SJSA1 (cell line): ENCODE results near the gene CCSER1. TPM values are rescaled to one million over a fixed set of nuclear protein-coding genes. Genes with fewer than 3 reads are reported as not detected.
"Not testable (repeated sequence)": the region's sequence is repeated elsewhere in the genome, so short reads cannot be mapped to it uniquely, and the experiment has no call there.

Experiments used
- DNase-seq, 2 experiments: peaks; one replicate each; pipeline ENCODE4 v3.0.0-alpha.2; 2015 to 2020; ENCODE audit warnings: low spot score in 2 of 2, low read depth in 1 of 2
- H3K27ac ChIP-seq: fragments of 250-450 bp; sonication (Bioruptor Pico); 2 replicates; pipeline ENCODE4 v1.5.1; 2020; ENCODE audit warnings: mild to moderate bottlenecking, moderate library complexity
- H3K27me3 ChIP-seq: fragments of 250-450 bp; sonication (Bioruptor Pico); replicated peaks from 2 replicates; pipeline ENCODE4 v1.5.1; 2020; ENCODE audit warnings: mild to moderate bottlenecking, moderate library complexity
- H3K36me3 ChIP-seq: fragments of 250-450 bp; sonication (Bioruptor Pico); 2 replicates; pipeline ENCODE4 v1.5.1; 2020; ENCODE audit warnings: mild to moderate bottlenecking
- H3K4me1 ChIP-seq: fragments of 250-450 bp; sonication (Bioruptor Pico); replicated peaks from 2 replicates; pipeline ENCODE4 v1.6.1; 2021; ENCODE audit warnings: mild to moderate bottlenecking
- H3K4me3 ChIP-seq: fragments of 250-450 bp; sonication (Bioruptor Pico); 2 replicates; pipeline ENCODE4 v1.5.1; 2020; ENCODE audit warnings: mild to moderate bottlenecking
- H3K9me3 ChIP-seq: fragments of 250-450 bp; sonication (Bioruptor Pico); replicated peaks from 2 replicates; pipeline ENCODE4 v1.5.1; 2020; ENCODE audit warnings: mild to moderate bottlenecking
- total RNA-seq: library from RNA; depleted of rRNA; stranded (reverse); fragments of >200 nt; shearing (Covaris generic); gene quantifications from 2 replicates; pipeline ENCODE4 v1.2.3, GENCODE V29; 2014

The CCSER1 gene
- total RNA-seq, 1 experiment from 2014 or later, result not detected

- H3K9me3 ChIP-seq, result 0 out of 2 replicates have a peak, but pooled peaks cover 3% of the 10 kb centered on the region
- no peak for DNase-seq
- H3K4me3 ChIP-seq, result no peak overlapping the region
- no peaks in the 10 kb centered on the region for H3K36me3 ChIP-seq
- no peak overlapping the region for H3K27ac ChIP-seq
- H3K4me1 ChIP-seq, result no peaks in the 10 kb centered on the region
- no peaks in the 10 kb centered on the region for H3K27me3 ChIP-seq
Measured at GRCh38 chr4:91577864-91578263, 1450.7 kb downstream of the CCSER1 start.

- H3K4me3 ChIP-seq, result no peak overlapping the region
- H3K36me3 ChIP-seq, result no peaks in the 10 kb centered on the region
- no peaks in the 10 kb centered on the region; the same call in 1 of the 2 replicates for H3K9me3 ChIP-seq
- no peaks in the 10 kb centered on the region for H3K27me3 ChIP-seq
- H3K4me1 ChIP-seq, result no peaks in the 10 kb centered on the region
- no peak overlapping the region for H3K27ac ChIP-seq
- no peak for DNase-seq
Measured at GRCh38 chr4:91590260-91590659, 1463.1 kb downstream of the CCSER1 start.

- no peaks in the 10 kb centered on the region for H3K36me3 ChIP-seq
- no peaks in the 10 kb centered on the region for H3K4me1 ChIP-seq
- H3K27me3 ChIP-seq, result no peaks in the 10 kb centered on the region
- no peaks in the 10 kb centered on the region; the same call in 1 of the 2 replicates for H3K9me3 ChIP-seq
- H3K4me3 ChIP-seq, result no peak overlapping the region
- DNase-seq, result no peak
- no peak overlapping the region for H3K27ac ChIP-seq
Measured at GRCh38 chr4:91592125-91592524, 1464.9 kb downstream of the CCSER1 start.

GRCh38 chr4:91596718-91597117 is 1469.5 kb downstream of the CCSER1 start:
- Histone ChIP-seq H3K36me3 (no peaks in the 10 kb centered on the region), H3K27ac (no peak overlapping the region), H3K9me3 (no peaks in the 10 kb centered on the region), H3K4me1 (no peaks in the 10 kb centered on the region), H3K4me3 (no peak overlapping the region), H3K27me3 (no peaks in the 10 kb centered on the region)
- DNase-seq, result no peak

- no peaks in the 10 kb centered on the region for H3K27me3 ChIP-seq
- H3K27ac ChIP-seq, result no peak overlapping the region
- H3K9me3 ChIP-seq, result no peaks in the 10 kb centered on the region
- H3K4me1 ChIP-seq, result no peaks in the 10 kb centered on the region
- H3K36me3 ChIP-seq, result no peaks in the 10 kb centered on the region
- no peak overlapping the region for H3K4me3 ChIP-seq
- DNase-seq, result no peak
Measured at GRCh38 chr4:91598696-91599095, 1471.5 kb downstream of the CCSER1 start.

GRCh38 chr4:91600301-91600700 is 1473.1 kb downstream of the CCSER1 start:
- no peaks in the 10 kb centered on the region for H3K27me3 ChIP-seq
- no peak for DNase-seq
- H3K27ac ChIP-seq, result no peak overlapping the region
- H3K4me3 ChIP-seq, result no peak overlapping the region
- H3K9me3 ChIP-seq, result no peaks in the 10 kb centered on the region
- no peaks in the 10 kb centered on the region for H3K4me1 ChIP-seq
- H3K36me3 ChIP-seq, result no peaks in the 10 kb centered on the region

GRCh38 chr4:91601401-91601800 is 1474.2 kb downstream of the CCSER1 start:
- Histone ChIP-seq H3K4me1 (no peaks in the 10 kb centered on the region), H3K4me3 (no peak overlapping the region), H3K27me3 (no peaks in the 10 kb centered on the region), H3K27ac (no peak overlapping the region), H3K9me3 (no peaks in the 10 kb centered on the region), H3K36me3 (no peaks in the 10 kb centered on the region)
- DNase-seq, result no peak

GRCh38 chr4:91611782-91612181 is 1484.6 kb downstream of the CCSER1 start:
- H3K4me1 ChIP-seq, result no peaks in the 10 kb centered on the region
- H3K9me3 ChIP-seq, result 0 out of 2 replicates have a peak, but pooled peaks cover 3% of the 10 kb centered on the region
- no peaks in the 10 kb centered on the region for H3K36me3 ChIP-seq
- H3K27me3 ChIP-seq, result no peaks in the 10 kb centered on the region
- DNase-seq, result no peak
- no peak overlapping the region for H3K4me3 ChIP-seq
- no peak overlapping the region for H3K27ac ChIP-seq

- H3K9me3 ChIP-seq, result 0 out of 2 replicates have a peak, but pooled peaks cover 5% of the 10 kb centered on the region
- no peak overlapping the region for H3K4me3 ChIP-seq
- H3K27ac ChIP-seq, result no peak overlapping the region
- H3K4me1 ChIP-seq, result no peaks in the 10 kb centered on the region
- no peak for DNase-seq
- no peaks in the 10 kb centered on the region for H3K36me3 ChIP-seq
- H3K27me3 ChIP-seq, result no peaks in the 10 kb centered on the region
Measured at GRCh38 chr4:91620952-91621351, 1493.8 kb downstream of the CCSER1 start.

GRCh38 chr4:91621446-91621845 is 1494.3 kb downstream of the CCSER1 start:
- H3K4me1 ChIP-seq, result no peaks in the 10 kb centered on the region
- H3K9me3 ChIP-seq, result 0 out of 2 replicates have a peak, but pooled peaks cover 5% of the 10 kb centered on the region
- no peaks in the 10 kb centered on the region for H3K36me3 ChIP-seq
- no peak for DNase-seq
- no peaks in the 10 kb centered on the region for H3K27me3 ChIP-seq
- no peak overlapping the region for H3K4me3 ChIP-seq
- H3K27ac ChIP-seq, result no peak overlapping the region

GRCh38 chr4:91622925-91623602 is 1495.9 kb downstream of the CCSER1 start:
- no peak overlapping the region for H3K4me3 ChIP-seq

GRCh38 chr4:91623603-91623967 is 1496.4 kb downstream of the CCSER1 start:
- not testable (repeated sequence) for H3K27ac ChIP-seq, DNase-seq, H3K27me3 ChIP-seq

More at GRCh38 chr4:91622925-91623602, 1495.9 kb downstream of the CCSER1 start:
- Histone ChIP-seq H3K9me3 (0 out of 2 replicates have a peak, but pooled peaks cover 5% of the 10 kb centered on the region), H3K36me3 (no peaks in the 10 kb centered on the region), H3K27me3 (no peaks in the 10 kb centered on the region), H3K27ac (no peak overlapping the region), H3K4me1 (no peaks in the 10 kb centered on the region)
- DNase-seq, result no peak

GRCh38 chr4:91630054-91630453 is 1502.9 kb downstream of the CCSER1 start:
- H3K27ac ChIP-seq, result no peak overlapping the region
- H3K4me1 ChIP-seq, result no peaks in the 10 kb centered on the region
- no peaks in the 10 kb centered on the region; the same call in 1 of the 2 replicates for H3K9me3 ChIP-seq
- H3K36me3 ChIP-seq, result no peaks in the 10 kb centered on the region
- H3K27me3 ChIP-seq, result no peaks in the 10 kb centered on the region
- no peak for DNase-seq
- no peak overlapping the region for H3K4me3 ChIP-seq

More at GRCh38 chr4:91623603-91623967, 1496.4 kb downstream of the CCSER1 start:
- H3K4me1 ChIP-seq, H3K9me3 ChIP-seq, H3K36me3 ChIP-seq, H3K4me3 ChIP-seq: not testable (repeated sequence)

GRCh38 chr4:91630764-91631163 is 1503.6 kb downstream of the CCSER1 start:
- Histone ChIP-seq H3K27ac (no peak overlapping the region), H3K36me3 (no peaks in the 10 kb centered on the region), H3K4me1 (no peaks in the 10 kb centered on the region), H3K27me3 (no peaks in the 10 kb centered on the region), H3K9me3 (no peaks in the 10 kb centered on the region; the same call in 1 of the 2 replicates), H3K4me3 (no peak overlapping the region)
- DNase-seq, result no peak
